GM12878 (cell line): ENCODE measurements around the gene DYNLT2. TPM values are rescaled to one million over a fixed set of nuclear protein-coding genes. Genes with fewer than 3 reads are reported as not detected.

Experiments used
- ATAC-seq: fragments of 200-7000 bp; cut with Tn5 transposase; 3 replicates; pipeline ENCODE4 v1.9.1; 2020; ENCODE audit warnings: mild to moderate bottlenecking, moderate library complexity
- BruUV-seq: library from RNA; stranded (reverse); fragments of 400-500 nt; replicated peaks from 2 replicates; lab custom pipeline; 2021; lab: Mats Ljungman, UMichigan
- CTCF ChIA-PET: fragments of 300-600 bp; sonication (Branson Sonifier 250); formaldehyde crosslinking; extraction: SDS; loops from one replicate; lab custom pipeline; 2021; ENCODE audit warnings: inconsistent platforms; lab: Yijun Ruan, JAX
- POLR2A ChIA-PET: fragments of 350-600 bp; formaldehyde crosslinking; extraction: SDS; loops from one replicate; lab custom pipeline; 2021; ENCODE audit warnings: inconsistent platforms; lab: Charles Lee
- RAD21 ChIA-PET: fragments of 300-600 bp; sonication (Branson Sonifier 250); formaldehyde crosslinking; loops from one replicate; lab custom pipeline; 2023; ENCODE audit warnings: antibody characterized with exemption; ENCODE audit not compliant: unreplicated experiment; lab: Charles Lee
- SMC1A ChIA-PET: fragments of 300-600 bp; sonication (Branson Sonifier 250); formaldehyde crosslinking; loops from one replicate; lab custom pipeline; 2023; ENCODE audit not compliant: unreplicated experiment, uncharacterized antibody; lab: Charles Lee
- DNase-seq: peaks from one replicate; pipeline ENCODE4 v3.0.0-alpha.2; 2011; ENCODE audit warnings: low read depth, low spot score
- FAIRE-seq: peaks from 3 replicates; lab custom pipeline; 2011; peaks lifted over from hg19 to GRCh38; lab: Jason Lieb, UNC
- H2AFZ ChIP-seq: 2 replicates; pipeline ENCODE4 v1.6.0; 2011; ENCODE audit warnings: low read depth, low read length, control low read depth; ENCODE audit not compliant: control insufficient read depth
- H3K27ac ChIP-seq: 2 replicates; pipeline ENCODE4 v1.5.1; 2011; ENCODE audit warnings: control low read depth; ENCODE audit not compliant: control insufficient read depth, insufficient read depth
- H3K27me3 ChIP-seq, 2 experiments: replicated peaks in 1 of 2; 2 replicates each; pipeline versions ENCODE4 v1.6.0 to v1.6.1; 2011; ENCODE audit warnings: low read length in 1 of 2; ENCODE audit not compliant: control insufficient read depth in 2 of 2, insufficient read depth in 2 of 2
- H3K36me3 ChIP-seq, 2 experiments: 2 replicates each; pipeline ENCODE4 v1.5.1; 2011; ENCODE audit warnings: low read length in 1 of 2; ENCODE audit not compliant: control insufficient read depth in 2 of 2, insufficient read depth in 2 of 2
- H3K4me1 ChIP-seq: 2 replicates; pipeline ENCODE4 v1.6.1; 2011; ENCODE audit warnings: mild to moderate bottlenecking, low read length, moderate library complexity, mixed read lengths; ENCODE audit not compliant: control insufficient read depth, insufficient read depth
- H3K4me2 ChIP-seq: 2 replicates; pipeline ENCODE4 v1.6.0; 2011; ENCODE audit warnings: control low read depth; ENCODE audit not compliant: control insufficient read depth, insufficient read depth
- H3K4me3 ChIP-seq: fragments of 200-600 bp; sonication (generic); 2 replicates; pipeline ENCODE4 v1.5.1; 2016
- H3K79me2 ChIP-seq: 2 replicates; pipeline ENCODE4 v1.6.0; 2011; ENCODE audit warnings: low read length; ENCODE audit not compliant: control insufficient read depth, insufficient read depth
- H3K9ac ChIP-seq: 2 replicates; pipeline ENCODE4 v1.8.0; 2011; ENCODE audit warnings: low read length, control low read depth, mixed read lengths; ENCODE audit not compliant: control insufficient read depth, insufficient read depth
- H3K9me3 ChIP-seq: replicated peaks from 3 replicates; pipeline ENCODE4 v1.5.1; 2011; ENCODE audit warnings: mild to moderate bottlenecking, low read length; ENCODE audit not compliant: control insufficient read depth, insufficient read depth
- H4K20me1 ChIP-seq: 2 replicates; pipeline ENCODE4 v1.6.0; 2011; ENCODE audit not compliant: control insufficient read depth, insufficient read depth
- ATF7 ChIP-seq: fragments of 450-650 bp; IDR thresholded peaks from 2 replicates; pipeline ENCODE4 v1.6.1; 2016; ENCODE audit warnings: low read depth, mild to moderate bottlenecking
- CHD4 ChIP-seq: fragments of 200-600 bp; sonication (generic); IDR thresholded peaks from 2 replicates; pipeline ENCODE4 v1.6.1; 2016; ENCODE audit warnings: mild to moderate bottlenecking
- EGR1 ChIP-seq, 2 experiments: IDR thresholded peaks; 1 replicate in 1 of 2; 2 replicates in 1 of 2; pipeline ENCODE4 v1.6.1; 2011 to 2012; ENCODE audit warnings: low read depth in 2 of 2, low read length in 2 of 2, borderline replicate concordance in 1 of 2, mild to moderate bottlenecking in 1 of 2, moderate library complexity in 1 of 2
- JUNB ChIP-seq: IDR thresholded peaks from 2 replicates; pipeline ENCODE4 v1.6.1; 2016; ENCODE audit warnings: antibody characterized with exemption, mild to moderate bottlenecking
- MTA3 ChIP-seq: IDR thresholded peaks from 2 replicates; pipeline ENCODE4 v1.6.1; 2012; ENCODE audit warnings: low read length, inconsistent platforms, borderline replicate concordance
- POU2F2 ChIP-seq: IDR thresholded peaks from 3 replicates; pipeline ENCODE4 v1.6.1; 2011; ENCODE audit warnings: low read depth, mild to moderate bottlenecking, low read length, borderline replicate concordance
- RAD51 ChIP-seq: fragments of 450-650 bp; IDR thresholded peaks from 2 replicates; pipeline ENCODE4 v1.6.1; 2016; ENCODE audit warnings: moderate library complexity, mild to moderate bottlenecking, inconsistent platforms
- RFX5 ChIP-seq: IDR thresholded peaks from 2 replicates; pipeline ENCODE4 v1.6.1; 2011; ENCODE audit warnings: low read depth, low read length, improper control_type of control experiment
- SUZ12 ChIP-seq: fragments of 200-600 bp; sonication (generic); IDR thresholded peaks from one replicate; pipeline ENCODE4 v1.6.1; 2018; ENCODE audit warnings: antibody characterized with exemption, mild to moderate bottlenecking; ENCODE audit not compliant: unreplicated experiment
- ZNF384 ChIP-seq: IDR thresholded peaks from 2 replicates; pipeline ENCODE4 v1.6.1; 2012; ENCODE audit warnings: low read depth, mild to moderate bottlenecking, low read length, improper control_type of control experiment, borderline replicate concordance
- WGBS: methylation state at CpG from one replicate; pipeline ENCODE4 v1.1.6; 2016; ENCODE audit warnings: low lambda C conversion rate; ENCODE audit not compliant: insufficient replicate concordance, insufficient coverage; ENCODE audit errors: missing lambda C conversion rate; 5-methylcytosine and 5-hydroxymethylcytosine counted together
- in situ Hi-C: fragments of 300-500 bp; cut with MboI; formaldehyde crosslinking; loops from 9 replicates; pipeline ENCODE4 v1.14.3; 2018; ENCODE audit warnings: mixed read lengths
- intact Hi-C: fragments of 100-400 bp; cut with micrococcal nuclease; formaldehyde crosslinking; loops from one replicate; pipeline ENCODE4 v1.14.2; 2022; ENCODE audit not compliant: unreplicated experiment
- polyA plus RNA-seq, 11 experiments: library from polyadenylated mRNA; depleted of rRNA in 4 of 11; unstranded in 6 of 11; stranded (reverse) in 5 of 11; fragments of >200 nt; fragmentation: Nextera tagmentation in 4 of 11; fragmentation: Illumina TruSeq in 1 of 11; extraction: Ambion mirVana in 4 of 11; extraction: Trizol in 1 of 11; gene quantifications; 1 replicate in 1 of 11; 2 replicates in 10 of 11; pipeline versions ENCODE4 v1.2.1 to v1.2.3, GENCODE V29; 2011 to 2016; ENCODE audit warnings: inconsistent platforms in 2 of 11, missing spikeins in 2 of 11, low read depth in 1 of 11
- total RNA-seq, 4 experiments: library from RNA; depleted of rRNA in 3 of 4; stranded (reverse); fragments of >200 nt in 3 of 4; fragmentation: Illumina TruSeq in 1 of 4; extraction: Trizol in 1 of 4; gene quantifications; 2 replicates each; pipeline versions ENCODE4 v1.2.1 to v1.2.3, GENCODE V29; 2013 to 2021
- TF ChIP-seq, protein P1 (sequence below): IDR thresholded peaks from 2 replicates; pipeline ENCODE4 v1.6.1; 2012; ENCODE audit warnings: low read depth, low read length, improper control_type of control experiment
- TF ChIP-seq, protein P2 (sequence below): fragments of 450-650 bp; formaldehyde crosslinking; IDR thresholded peaks from 2 replicates; pipeline ENCODE4 v1.4.0; 2022; ENCODE audit warnings: mild to moderate bottlenecking, moderate library complexity
- TF ChIP-seq, protein P3 (sequence below): fragments of 450-650 bp; IDR thresholded peaks from 2 replicates; pipeline ENCODE4 v1.6.1; 2016; ENCODE audit warnings: mild to moderate bottlenecking, moderate library complexity, borderline replicate concordance

DYNLT2 gene
- total and polyA plus RNA-seq, 10 of the 15 experiments (the other 5 are each of a cell fraction or from before 2014, with no cell fraction given): 2.2 to 5.9 (median 5.4) TPM

DNA sequence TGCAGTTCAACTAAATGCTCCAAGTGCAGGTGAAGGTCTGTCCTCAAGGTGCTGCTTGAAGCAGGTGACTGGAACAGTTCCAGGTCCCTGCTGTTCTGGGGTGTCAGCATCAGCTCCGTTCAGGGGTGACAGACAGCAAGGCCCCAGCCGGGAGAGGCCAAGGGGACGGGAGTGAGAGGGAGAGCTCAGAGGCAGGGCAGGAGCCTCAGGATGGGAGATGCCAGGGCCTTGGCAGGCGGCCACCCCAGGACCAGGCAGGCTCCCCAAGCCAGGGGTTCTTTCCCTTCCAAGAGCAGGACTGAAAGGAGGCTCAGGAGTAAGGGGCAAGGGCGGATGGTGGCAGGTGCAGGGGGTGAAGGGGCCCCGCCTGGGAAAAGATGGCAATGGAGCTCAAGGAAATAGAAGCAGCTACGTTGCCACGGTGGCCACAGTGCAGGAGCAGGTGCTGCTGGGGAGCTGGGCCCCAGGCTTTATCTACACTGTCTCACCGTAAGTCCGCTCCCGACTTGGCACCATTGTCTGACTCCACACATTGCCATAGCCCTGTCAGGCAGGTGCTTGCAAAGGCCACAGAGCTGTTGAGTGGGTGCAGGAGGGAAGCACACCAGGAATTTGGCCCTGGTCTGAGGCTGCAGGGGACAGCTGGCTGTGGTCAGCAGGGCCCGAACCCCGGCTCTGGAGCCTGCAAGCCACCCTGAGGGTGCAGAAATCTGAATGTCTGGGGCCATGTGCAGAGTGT, 43.1 kb upstream of the DYNLT2 start:
- no peaks in the 10 kb centered on the region for H3K9me3 ChIP-seq
- H3K4me3 ChIP-seq: no peak overlapping the region
- in situ Hi-C loops (loop anchor here (5.0 kb wide), 1 partner anchor 723 kb away; no protein-coding TSS in a partner anchor), intact Hi-C loops (no loop called here)
- H3K27me3 ChIP-seq: peaks cover 3 to 4% of the 10 kb centered on the region in 2 experiments
- BruUV-seq: no TSS peak
- no peaks in the 10 kb centered on the region for H4K20me1 ChIP-seq
- SMC1A ChIA-PET: no interaction called here
- H2AFZ ChIP-seq: no peak overlapping the region
- peaks cover 4% of the 10 kb centered on the region; the same call in 1 of the 2 replicates for H3K4me1 ChIP-seq
- no peak for ATAC-seq
- no peak overlapping the region for H3K27ac ChIP-seq
- CTCF ChIA-PET: interaction anchor here (1.1 to 2.5 kb wide), 4 partner anchors 10 to 736 kb away, joined by 3 to 7 read pairs (median 4); no protein-coding TSS in a partner anchor
- no peak overlapping the region for H3K4me2 ChIP-seq
- no peaks in the 10 kb centered on the region for H3K36me3 ChIP-seq
- FAIRE-seq: no peak
- RAD21 ChIA-PET: no interaction called here
- POLR2A ChIA-PET: no interaction called here
- H3K9ac ChIP-seq: no peak overlapping the region
- no peak for TF ChIP-seq MTA3
- TF ChIP-seq RFX5: no peak
- TF ChIP-seq EGR1 (IDR thresholded peaks at IDR 0.05; ENCODE audit: borderline replicate concordance in 1 of 2, low read depth in 2 of 2, low read length in 2 of 2): no peak
- TF ChIP-seq POU2F2: no peak
- TF ChIP-seq CHD4: no peak
- no peak for TF ChIP-seq RAD51
- TF ChIP-seq, protein P1, sequence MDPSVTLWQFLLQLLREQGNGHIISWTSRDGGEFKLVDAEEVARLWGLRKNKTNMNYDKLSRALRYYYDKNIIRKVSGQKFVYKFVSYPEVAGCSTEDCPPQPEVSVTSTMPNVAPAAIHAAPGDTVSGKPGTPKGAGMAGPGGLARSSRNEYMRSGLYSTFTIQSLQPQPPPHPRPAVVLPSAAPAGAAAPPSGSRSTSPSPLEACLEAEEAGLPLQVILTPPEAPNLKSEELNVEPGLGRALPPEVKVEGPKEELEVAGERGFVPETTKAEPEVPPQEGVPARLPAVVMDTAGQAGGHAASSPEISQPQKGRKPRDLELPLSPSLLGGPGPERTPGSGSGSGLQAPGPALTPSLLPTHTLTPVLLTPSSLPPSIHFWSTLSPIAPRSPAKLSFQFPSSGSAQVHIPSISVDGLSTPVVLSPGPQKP: no peak
- TF ChIP-seq ZNF384: no peak
- TF ChIP-seq, protein P2, sequence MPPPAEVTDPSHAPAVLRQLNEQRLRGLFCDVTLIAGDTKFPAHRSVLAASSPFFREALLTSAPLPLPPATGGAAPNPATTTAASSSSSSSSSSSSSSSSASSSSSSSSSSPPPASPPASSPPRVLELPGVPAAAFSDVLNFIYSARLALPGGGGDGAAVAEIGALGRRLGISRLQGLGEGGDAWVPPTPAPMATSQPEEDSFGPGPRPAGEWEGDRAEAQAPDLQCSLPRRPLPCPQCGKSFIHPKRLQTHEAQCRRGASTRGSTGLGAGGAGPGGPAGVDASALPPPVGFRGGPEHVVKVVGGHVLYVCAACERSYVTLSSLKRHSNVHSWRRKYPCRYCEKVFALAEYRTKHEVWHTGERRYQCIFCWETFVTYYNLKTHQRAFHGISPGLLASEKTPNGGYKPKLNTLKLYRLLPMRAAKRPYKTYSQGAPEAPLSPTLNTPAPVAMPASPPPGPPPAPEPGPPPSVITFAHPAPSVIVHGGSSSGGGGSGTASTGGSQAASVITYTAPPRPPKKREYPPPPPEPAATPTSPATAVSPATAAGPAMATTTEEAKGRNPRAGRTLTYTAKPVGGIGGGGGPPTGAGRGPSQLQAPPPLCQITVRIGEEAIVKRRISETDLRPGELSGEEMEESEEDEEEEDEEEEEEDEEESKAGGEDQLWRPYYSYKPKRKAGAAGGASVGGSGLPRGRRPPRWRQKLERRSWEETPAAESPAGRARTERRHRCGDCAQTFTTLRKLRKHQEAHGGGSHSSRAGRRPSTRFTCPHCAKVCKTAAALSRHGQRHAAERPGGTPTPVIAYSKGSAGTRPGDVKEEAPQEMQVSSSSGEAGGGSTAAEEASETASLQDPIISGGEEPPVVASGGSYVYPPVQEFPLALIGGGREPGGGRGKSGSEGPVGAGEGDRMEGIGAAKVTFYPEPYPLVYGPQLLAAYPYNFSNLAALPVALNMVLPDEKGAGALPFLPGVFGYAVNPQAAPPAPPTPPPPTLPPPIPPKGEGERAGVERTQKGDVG (CRISPR knock-in tag): no peak
- TF ChIP-seq ATF7: no peak
- no peak for TF ChIP-seq JUNB
- TF ChIP-seq, protein P3, sequence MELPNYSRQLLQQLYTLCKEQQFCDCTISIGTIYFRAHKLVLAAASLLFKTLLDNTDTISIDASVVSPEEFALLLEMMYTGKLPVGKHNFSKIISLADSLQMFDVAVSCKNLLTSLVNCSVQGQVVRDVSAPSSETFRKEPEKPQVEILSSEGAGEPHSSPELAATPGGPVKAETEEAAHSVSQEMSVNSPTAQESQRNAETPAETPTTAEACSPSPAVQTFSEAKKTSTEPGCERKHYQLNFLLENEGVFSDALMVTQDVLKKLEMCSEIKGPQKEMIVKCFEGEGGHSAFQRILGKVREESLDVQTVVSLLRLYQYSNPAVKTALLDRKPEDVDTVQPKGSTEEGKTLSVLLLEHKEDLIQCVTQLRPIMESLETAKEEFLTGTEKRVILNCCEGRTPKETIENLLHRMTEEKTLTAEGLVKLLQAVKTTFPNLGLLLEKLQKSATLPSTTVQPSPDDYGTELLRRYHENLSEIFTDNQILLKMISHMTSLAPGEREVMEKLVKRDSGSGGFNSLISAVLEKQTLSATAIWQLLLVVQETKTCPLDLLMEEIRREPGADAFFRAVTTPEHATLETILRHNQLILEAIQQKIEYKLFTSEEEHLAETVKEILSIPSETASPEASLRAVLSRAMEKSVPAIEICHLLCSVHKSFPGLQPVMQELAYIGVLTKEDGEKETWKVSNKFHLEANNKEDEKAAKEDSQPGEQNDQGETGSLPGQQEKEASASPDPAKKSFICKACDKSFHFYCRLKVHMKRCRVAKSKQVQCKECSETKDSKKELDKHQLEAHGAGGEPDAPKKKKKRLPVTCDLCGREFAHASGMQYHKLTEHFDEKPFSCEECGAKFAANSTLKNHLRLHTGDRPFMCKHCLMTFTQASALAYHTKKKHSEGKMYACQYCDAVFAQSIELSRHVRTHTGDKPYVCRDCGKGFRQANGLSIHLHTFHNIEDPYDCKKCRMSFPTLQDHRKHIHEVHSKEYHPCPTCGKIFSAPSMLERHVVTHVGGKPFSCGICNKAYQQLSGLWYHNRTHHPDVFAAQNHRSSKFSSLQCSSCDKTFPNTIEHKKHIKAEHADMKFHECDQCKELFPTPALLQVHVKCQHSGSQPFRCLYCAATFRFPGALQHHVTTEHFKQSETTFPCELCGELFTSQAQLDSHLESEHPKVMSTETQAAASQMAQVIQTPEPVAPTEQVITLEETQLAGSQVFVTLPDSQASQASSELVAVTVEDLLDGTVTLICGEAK: no peak
- no peak for TF ChIP-seq SUZ12
- TF ChIP-seq, all 136 proteins: peak for 0
- DNase-seq: no peak
- 37% methylated on average over 13 of the region's 13 CpGs for WGBS
- H3K79me2 ChIP-seq: no peaks in the 10 kb centered on the region
